Pulmonary artery endothelial cell (primary cell): ENCODE results near the gene RHO. TPM values are rescaled to one million over a fixed set of nuclear protein-coding genes. Genes with fewer than 3 reads are reported as not detected.
"Not testable (repeated sequence)": the region's sequence is repeated elsewhere in the genome, so short reads cannot be mapped to it uniquely, and the experiment has no call there.

ENCODE experiments used
- DNase-seq: peaks from one replicate; pipeline ENCODE4 v3.0.0-alpha.2; 2011; ENCODE audit warnings: low read depth, low spot score
- total RNA-seq: library from RNA; depleted of rRNA; stranded (reverse); fragments of >200 nt; gene quantifications from 2 replicates; pipeline ENCODE4 v1.2.3, GENCODE V29; 2014

RHO gene
- total RNA-seq, result not detected in 2 replicates

DNA sequence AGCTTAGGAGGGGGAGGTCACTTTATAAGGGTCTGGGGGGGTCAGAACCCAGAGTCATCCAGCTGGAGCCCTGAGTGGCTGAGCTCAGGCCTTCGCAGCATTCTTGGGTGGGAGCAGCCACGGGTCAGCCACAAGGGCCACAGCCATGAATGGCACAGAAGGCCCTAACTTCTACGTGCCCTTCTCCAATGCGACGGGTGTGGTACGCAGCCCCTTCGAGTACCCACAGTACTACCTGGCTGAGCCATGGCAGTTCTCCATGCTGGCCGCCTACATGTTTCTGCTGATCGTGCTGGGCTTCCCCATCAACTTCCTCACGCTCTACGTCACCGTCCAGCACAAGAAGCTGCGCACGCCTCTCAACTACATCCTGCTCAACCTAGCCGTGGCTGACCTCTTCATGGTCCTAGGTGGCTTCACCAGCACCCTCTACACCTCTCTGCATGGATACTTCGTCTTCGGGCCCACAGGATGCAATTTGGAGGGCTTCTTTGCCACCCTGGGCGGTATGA, at the start of gene RHO:
RHO (plus strand) TSS at position 51 of the 512 bp plus-strand sequence; CDS start at position 146, 95 bp downstream.
- DNase-seq, result no peak

DNA sequence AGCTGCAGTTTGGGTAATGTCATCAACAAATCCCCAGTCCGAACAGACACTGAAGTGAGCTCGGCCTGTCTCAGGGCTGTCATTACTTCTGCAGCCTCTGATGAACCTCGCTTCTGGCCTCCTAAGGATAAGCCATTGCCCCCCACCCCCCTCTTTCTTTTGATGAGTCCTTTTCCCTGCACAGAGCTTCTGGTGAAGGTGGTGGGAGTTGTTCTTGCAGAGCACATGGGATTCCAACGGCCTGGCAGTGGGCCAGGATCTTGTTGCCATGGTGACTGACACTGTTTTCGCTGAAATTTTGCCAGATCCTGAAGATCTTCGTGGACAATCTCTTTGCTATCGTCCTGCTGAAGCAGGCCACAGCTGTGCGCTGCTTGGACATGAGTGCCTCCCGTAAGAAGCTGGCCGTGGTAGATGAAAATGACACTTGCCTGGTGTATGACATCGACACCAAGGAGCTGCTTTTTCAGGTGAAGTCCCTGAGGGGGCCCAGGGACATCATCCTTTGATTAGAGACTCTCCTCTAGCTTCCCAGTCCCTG, 47.1 kb upstream of the RHO start:
- DNase-seq, result not testable (repeated sequence)

DNA sequence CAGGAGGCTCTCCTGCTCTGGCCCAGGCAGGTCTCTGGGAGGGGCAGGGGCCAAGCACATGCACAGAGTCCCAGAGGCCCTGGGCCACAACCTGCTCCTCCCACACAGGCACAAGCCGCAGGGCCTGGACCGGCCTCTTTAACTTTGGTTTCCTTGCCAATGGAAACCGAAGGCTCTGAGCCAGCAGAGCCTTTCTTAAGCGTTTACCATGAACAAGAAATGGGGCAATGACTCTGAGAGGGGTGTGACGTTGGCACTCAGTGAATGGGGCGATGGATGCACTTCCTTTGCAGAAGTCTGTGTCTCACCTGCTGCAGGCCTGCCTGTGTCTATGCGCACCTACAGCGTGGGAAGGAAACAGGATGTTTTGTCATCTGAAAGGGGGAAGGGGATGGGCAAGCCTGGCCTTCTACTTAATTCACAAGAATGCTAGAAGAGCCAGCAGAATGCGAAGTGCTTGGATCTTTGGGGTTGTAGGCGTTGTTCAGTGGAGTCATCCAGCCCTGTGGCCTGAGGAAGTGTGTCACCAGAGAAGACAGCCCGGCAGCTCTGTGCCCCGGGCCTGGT, 46.6 kb upstream of the RHO start:
- DNase-seq, result no peak

DNA sequence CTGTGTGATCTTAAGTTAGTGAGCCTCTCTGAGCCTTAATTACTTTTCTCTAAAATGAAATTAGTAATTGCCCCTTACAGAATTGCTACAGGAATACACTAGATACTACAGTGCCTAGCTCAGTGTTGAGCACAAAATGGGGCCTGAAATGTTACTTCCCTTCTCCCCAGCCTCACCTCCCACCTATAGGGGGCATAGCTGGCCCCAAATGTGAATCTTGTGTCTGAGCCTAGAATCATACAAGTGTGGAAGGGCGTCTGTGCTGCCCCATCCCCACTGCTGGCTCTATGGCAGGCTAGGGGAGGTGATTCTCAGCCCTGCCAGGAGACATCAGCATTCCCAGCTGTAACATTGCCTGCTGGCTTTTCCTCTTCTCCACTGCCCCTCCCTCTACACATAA, 45.7 kb upstream of the RHO start:
- no peak for DNase-seq

DNA sequence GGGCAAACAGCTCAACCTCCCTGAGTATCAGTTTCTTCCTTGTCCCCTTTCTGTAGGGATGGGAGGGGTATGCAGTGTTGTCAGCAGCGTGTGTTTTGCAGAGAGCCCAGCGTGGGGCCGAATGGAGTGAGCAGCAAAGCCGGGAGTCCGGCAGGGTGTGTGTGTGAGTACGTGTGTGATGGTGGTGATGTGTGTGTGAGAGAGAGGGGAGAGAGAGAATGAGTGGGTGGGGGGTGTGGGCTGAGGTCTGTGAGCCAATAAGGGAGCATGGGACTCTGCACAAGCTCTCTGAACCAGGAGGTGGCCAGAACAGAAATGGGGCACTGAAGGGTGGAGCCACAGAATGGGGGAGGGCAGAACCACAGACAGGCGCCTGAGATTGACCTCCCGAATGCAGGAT, 44.6 kb upstream of the RHO start:
- no peak for DNase-seq

DNA sequence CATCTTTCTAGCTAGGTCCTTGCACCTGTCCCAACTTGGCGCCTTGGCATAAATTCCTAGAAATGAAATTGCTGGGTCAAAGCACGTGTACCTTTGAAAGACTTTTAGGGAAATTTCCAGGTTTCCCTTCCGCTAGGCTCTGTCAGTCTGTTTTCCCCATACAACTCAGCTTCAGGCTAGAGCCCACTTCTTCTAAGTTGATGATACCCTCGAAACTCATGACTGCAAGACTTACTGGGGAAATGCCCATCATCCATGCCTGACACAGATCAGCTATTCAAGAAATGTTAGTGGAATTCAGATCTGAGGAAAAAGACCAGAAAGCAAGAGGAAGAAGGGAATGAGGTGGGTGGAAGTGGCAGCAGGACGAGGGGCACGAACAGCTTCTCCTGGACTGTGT, 43.3 kb upstream of the RHO start:
- DNase-seq, result not testable (repeated sequence)

DNA sequence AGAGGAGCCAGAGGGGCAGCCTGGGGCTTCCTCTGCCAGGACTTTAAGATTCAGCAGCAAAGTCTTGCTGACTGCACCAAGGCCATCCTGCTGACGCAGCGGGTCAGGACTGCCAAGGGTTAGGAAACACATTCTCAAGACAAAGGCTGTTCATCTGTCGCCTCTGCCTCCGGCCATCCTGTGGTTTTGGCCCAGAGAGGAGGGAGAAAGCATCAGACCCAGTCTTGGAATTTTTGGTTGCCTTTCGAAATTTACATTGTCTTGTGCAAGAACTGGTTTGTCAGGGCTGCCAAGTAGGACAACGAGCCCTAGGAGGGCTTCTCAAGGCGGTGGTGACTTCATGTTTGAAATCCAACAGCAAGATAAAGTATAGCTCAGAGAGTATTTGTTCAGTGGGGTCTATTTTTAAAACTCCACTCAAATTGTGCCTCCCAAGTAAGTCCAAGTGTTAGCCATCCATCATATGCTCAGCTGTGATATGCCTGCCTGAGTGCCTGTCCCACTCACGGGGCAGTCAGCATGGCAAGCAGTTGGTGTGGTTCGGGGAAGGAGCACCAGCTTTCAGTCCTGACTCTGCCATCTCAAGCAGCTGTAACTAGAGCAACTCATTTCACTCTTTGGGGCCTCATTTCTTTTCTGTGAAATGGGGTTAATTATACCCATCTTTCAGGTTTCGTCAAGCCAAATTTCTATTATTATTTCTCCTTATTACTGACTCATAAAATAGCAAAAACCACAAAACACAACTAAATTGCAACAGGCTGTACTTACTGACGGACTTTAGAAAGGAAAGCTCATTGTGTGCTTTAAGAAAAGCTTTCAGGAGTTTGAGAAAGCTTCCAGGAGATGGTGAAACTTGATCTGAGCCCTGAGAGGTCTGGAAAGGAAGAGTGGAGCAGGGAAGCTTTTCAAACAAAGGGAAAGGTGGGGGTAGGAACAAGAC, 42.4 kb upstream of the RHO start:
- no peak for DNase-seq

DNA sequence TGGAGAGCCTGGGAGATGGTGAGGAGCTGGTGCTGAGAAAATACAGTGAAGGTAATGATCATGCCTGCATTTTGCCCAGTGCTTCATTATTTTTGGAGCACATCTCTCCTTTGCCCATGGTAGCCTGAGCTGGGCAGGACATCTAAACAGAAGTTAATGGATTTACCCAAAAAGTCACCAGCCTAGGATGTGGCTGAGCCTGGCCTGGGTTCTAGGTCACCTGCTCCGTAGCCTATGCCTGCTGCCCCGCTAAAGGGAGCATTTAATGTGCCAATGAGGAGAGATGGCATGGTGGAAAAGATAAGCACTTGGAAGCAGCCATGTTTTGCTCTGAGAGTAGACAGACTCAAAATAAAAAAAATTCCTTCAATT, 41.8 kb upstream of the RHO start:
- no peak for DNase-seq

DNA sequence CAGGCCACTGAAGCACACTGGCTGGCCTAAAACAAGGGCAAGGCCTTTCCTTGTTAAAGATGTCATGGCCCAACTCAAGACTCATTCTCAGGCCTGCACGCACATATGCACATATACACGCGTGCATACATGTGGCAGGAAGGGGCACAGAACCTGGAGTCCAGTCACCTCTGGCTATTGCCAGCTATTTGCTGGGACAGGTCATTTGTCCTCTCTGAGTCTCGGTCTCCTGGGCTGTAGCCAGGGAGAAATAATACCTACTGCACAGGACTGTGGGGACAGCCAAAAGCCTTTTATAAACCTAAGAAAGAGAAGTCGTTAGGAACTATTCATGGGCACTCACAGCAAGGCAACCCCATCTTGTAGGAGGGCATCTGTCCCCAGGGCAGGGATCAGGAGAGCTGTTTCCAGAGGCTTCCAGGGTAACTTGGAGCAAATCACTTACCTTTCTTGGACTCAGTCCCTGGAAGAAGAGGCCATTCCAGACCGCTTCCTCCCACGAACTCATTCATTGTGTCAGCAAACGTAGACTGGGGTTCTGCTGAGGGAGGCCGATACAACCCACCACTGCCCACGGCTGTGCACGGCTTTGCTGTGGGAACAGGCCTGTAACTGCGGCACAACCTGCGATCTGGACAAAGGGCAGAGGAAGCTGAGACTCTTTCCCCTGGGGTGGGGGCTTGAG, 41.1 kb upstream of the RHO start:
- no peak for DNase-seq

DNA sequence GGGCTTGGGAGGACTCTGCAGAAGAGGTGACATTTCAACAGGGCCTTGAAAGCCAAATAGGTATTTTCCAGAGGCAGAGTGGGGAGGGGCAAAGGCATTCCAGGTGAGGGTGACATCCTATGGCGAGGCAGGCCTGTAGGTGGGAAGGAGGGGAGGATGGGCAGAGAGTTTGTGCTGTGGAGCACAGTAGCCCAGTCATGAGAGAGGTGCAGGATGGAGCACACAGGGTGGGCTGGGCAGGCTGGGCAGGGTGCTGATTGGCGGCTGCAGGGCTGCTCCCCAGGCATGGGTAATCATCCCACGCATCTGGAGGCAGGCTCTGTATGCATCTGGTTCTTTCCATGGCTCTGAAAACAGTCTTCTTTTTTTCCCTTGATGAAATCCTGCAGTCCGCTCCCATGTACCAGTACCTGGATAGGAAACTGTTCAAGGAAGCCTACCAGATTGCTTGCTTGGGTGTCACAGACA, 40.5 kb upstream of the RHO start:
- DNase-seq, result not testable (repeated sequence)

DNA sequence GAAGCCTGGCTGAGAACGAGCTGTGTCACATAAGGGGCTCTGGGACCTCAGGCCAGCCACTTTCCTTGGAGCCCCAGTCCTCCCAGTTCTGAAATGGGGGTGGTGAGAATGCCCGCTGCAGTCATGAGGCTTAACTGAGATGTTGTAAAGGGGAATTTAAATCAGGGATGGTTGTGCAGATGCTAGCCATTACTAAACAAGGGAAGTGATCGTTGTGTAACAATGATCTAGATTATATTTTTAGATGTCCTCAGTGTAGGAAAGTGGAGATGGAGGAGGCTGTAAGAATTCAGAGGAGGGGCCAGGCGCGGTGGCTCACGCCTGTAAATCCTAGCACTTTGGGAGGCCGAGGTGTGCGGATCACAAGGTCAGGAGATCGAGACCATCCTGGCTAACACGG, 39.2 kb upstream of the RHO start:
- not testable (repeated sequence) for DNase-seq

DNA sequence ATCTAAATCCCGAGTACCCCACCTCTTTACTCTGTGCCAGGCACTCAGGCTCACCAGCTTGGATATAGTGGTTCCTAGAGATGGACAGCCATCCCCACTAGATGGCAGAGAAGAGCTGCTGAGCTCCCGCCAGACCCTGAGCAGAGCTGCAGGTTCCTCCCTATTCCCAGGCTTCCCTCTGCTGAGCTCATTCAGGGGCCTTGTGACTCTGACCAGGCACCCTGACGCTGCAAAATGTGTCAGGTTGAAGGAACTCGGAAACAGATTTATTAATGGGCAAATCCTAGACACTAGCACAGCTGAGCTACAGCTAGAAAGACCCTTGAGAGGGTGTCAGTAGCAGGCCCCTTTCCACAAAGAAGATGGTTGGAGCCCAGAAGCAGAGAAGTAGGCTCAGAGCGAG, 38.2 kb upstream of the RHO start:
- DNase-seq, result peak; percentile 79

DNA sequence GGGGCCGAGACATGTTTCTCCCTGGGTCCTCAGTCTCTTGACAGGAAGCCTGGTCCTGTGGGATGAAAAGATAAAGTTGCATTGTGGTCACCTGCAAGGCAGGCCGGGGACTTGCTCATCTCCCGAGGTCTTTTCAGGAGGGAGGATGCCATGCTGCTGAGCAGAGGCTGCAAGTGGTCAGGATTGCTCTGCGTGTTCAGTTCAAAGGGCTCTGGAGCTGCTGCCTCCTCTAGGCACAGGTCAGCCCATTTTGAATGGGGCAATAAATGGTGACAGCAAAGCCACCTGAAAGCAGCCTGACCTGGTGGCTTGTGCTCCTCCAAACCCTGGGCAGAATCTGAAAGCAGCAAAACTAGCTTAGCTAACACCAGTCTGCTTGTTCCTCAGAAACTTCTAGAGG, 37.4 kb upstream of the RHO start:
- DNase-seq, result not testable (repeated sequence)

DNA sequence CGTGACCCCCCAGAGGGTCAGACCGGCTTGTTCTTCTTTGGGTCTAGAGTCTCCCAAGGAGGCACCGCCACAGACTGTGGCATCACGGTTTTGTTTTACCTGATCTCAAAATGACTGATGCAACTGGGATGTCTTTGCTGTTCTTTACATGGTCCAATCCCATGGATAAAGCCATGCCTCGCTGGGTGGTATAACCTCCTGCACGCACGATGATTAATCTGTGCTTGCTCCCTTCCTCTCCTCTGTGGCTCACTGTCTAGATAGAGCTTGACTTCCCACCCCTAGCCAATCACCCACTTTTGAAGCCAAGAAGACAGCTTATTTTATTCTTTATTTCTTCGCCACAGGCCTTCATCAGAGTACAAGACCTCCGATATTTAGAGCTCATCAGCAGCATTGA, 36.6 kb upstream of the RHO start:
- no peak for DNase-seq

DNA sequence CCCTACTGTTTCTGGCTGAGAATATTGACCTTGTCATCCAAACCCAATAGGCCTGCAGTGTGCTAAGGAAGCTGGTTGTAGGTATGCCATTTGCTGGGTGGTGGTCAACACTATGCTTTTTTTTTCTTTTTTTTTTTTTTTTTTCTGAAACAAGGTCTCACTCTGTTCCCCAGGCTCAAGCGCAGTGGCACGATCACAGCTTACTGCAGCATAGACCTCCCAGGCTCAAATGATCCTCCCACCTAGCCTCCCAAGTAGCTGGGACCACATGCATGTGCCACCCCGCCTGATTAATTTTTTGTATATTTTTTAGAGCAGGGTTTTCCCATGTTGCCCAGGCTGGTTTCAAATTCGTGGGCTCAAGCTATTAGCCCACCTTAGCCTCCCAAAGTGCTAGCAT, 35.7 kb upstream of the RHO start:
- DNase-seq, result no peak

DNA sequence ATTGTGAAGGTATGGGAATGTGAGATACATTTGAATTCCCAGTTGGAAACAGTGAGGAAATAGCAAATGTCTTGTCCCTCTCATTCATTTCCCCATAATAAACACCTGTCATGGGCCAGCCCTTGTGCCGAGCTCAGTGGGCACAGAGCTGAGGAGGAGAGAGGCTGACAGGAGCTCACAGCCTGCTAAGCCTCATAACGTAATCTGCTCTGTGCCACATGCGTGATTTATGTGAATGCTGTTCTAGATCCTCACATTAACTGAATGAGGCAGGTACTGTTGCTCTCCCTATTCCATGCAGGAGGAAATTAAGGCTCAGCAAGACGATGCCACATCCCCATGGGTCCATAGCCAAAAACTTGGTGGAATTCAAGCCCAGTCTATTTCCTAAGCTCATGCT, 35.2 kb upstream of the RHO start:
- no peak for DNase-seq

DNA sequence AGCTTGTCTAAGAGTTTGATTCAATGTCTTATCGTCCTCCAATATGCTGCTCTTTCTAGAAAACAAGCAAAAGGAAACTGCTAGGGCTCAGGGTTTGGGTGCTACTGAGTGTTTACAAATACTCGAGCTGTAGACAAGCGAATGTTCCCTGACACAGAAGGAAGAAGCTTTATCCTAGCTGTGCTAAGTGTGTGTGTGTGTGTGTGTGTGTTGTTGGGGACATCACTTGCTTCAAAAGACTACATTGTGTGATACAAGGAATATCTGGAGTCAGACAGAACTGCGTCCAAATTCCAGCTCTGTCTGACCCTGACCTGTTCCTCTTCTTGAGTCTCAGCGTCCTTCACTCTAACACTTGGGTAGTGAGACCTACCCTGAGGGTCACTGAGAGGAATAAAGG, 33.9 kb upstream of the RHO start:
- not testable (repeated sequence) for DNase-seq

DNA sequence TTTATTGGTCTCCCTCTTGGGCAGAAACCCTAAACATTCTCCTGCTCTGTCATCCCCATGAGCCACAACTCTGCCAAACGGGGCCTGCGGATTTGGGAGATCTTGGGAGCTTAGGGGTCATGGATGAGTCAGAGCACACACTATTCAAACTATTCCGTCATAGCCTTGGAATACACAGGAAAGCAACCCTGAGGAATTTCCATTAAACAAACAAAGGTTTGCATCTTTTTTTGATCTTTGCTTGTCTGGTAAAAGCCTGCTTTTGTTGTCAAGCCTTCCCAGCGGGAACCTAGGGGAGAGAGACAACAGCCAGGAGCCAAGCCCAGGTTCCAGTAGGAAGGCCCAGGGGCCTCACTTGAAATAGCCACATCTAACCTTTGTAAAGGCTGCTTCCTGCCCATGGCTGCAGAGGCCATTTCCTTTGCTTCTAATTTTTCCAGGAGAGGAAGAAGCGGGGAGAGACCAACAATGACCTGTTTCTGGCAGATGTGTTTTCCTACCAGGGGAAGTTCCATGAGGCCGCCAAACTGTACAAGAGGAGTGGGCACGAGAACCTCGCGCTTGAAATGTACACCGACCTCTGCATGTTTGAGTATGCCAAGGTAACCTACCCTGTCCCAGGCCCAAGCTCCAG, 33.3 kb upstream of the RHO start:
- peak; percentile 60 for DNase-seq

DNA sequence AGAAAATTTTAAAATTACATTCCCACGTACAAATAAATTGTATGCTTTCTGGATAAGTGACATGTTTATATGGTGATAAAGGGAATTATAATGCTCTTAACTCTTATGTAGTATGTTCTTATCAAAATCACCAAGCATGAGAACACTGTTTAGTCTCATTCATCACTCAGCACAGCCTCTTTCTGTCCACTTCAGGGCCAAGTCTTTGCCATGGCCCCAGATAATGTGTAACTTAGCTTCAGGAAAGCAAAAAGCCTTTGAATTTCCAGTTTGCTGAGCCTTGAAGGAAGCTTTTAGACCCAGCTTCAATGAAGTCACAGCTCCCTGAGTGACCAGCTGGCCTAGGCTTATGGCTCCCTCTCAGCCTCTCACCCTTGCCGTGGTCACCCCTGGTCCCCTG, 30.6 kb upstream of the RHO start:
- DNase-seq, result not testable (repeated sequence)

DNA sequence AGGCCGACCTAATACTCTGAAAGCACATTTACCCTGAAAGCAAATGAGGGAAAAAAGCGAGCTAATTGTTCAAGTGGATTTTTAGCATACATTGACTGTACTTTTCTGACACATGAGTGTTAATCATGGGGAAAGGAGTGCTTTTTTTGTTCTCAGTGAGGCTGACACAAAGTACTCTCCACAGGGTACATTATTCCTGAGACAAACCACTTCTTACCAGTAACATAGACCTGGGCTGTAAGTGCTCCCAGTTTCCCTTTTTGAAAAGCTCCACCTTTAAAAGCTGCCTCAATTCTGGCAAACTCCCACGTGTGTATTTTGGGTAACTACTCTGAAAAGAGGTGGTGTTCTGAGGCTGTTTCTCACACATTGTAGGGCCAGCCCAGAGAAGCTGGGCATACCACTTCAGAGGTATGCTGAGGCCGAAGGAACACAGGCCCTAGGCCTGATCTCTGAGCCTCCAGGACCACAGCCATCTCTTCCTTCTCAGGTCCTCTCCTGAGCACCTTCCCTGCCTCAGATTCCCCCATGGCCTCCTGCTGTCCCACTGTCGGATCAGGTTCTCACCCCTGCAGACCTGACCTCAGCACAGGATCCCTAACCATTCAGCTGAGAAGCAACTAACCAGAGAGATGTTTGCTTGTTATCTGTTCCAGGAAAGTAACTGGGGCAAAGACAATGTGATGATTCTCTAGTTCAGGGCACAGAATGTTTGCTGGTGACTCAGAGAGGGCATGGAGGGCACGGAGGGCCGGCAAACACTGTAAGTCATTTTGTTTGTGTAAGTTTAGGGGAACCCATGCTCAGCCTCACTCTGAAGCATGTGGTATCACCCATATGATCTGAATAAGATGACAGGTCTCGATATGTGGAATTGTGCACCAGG, 29.6 kb upstream of the RHO start:
- not testable (repeated sequence) for DNase-seq
